ENCODE results near the gene EHBP1. TPM values are rescaled to one million over a fixed set of nuclear protein-coding genes. Genes with fewer than 3 reads are reported as not detected.

The EHBP1 gene
- total RNA-seq, 3 donors from 2014 or later (not counting 1 experiment from before 2014, with no cell fraction given) = 22.4 to 33.4 (median 28.3) TPM

- no peaks in the 10 kb centered on the region for H3K36me3 Mint-ChIP-seq
- no peaks in the 10 kb centered on the region for H3K9me3 Mint-ChIP-seq
- Histone ChIP-seq H3K27me3 (ENCODE audit: control insufficient read depth, insufficient read depth, low read length) (no peaks in the 10 kb centered on the region), H3K27ac (ENCODE audit: low read length) (no peak overlapping the region), H3K36me3 (ENCODE audit: control insufficient read depth, insufficient read depth, low read length) (no peaks in the 10 kb centered on the region), H3K4me1 (ENCODE audit: control insufficient read depth, insufficient read depth, low read length) (no peaks in the 10 kb centered on the region), H3K9me3 (ENCODE audit: control insufficient read depth, insufficient read depth, low read length) (no peaks in the 10 kb centered on the region), H3K4me3 (ENCODE audit: low read length) (no peak overlapping the region)
- ATAC-seq = no peak
- intact Hi-C loops (cut with micrococcal nuclease) = no loop called here
- 48% methylated on average over 1 of the region's 2 CpGs for WGBS (ENCODE audit: insufficient coverage)
- no peak overlapping the region for H3K4me3 Mint-ChIP-seq
- no peak overlapping the region for H3K27ac Mint-ChIP-seq
- DNase-seq = no peak
- peaks cover 0 to 5% of the 10 kb centered on the region in 2 donors for H3K4me1 Mint-ChIP-seq
- TF ChIP-seq CTCF (IDR thresholded peaks at IDR 0.05) = no peak
- H3K27me3 Mint-ChIP-seq (ENCODE audit: low read depth in 2 of 2) = peaks cover 6% of the 10 kb centered on the region in 2 donors
Observed at GRCh38 chr2:62660087-62660486, 45.4 kb upstream of the EHBP1 start.

- Mint-ChIP-seq H3K27me3 (ENCODE audit: low read depth in 2 of 2) (peaks cover 6 to 9% of the 10 kb centered on the region in 2 donors), H3K4me1 (peaks cover 0 to 5% of the 10 kb centered on the region in 2 donors), H3K36me3 (no peaks in the 10 kb centered on the region), H3K4me3 (no peak overlapping the region), H3K27ac (no peak overlapping the region), H3K9me3 (no peaks in the 10 kb centered on the region)
- Histone ChIP-seq H3K36me3 (ENCODE audit: control insufficient read depth, insufficient read depth, low read length) (no peaks in the 10 kb centered on the region), H3K4me3 (ENCODE audit: low read length) (no peak overlapping the region), H3K4me1 (ENCODE audit: control insufficient read depth, insufficient read depth, low read length) (no peaks in the 10 kb centered on the region), H3K27ac (ENCODE audit: low read length) (no peak overlapping the region), H3K9me3 (ENCODE audit: control insufficient read depth, insufficient read depth, low read length) (no peaks in the 10 kb centered on the region), H3K27me3 (ENCODE audit: control insufficient read depth, insufficient read depth, low read length) (no peaks in the 10 kb centered on the region)
- no peak for TF ChIP-seq CTCF (IDR thresholded peaks at IDR 0.05)
- no peak for DNase-seq
- no peak for ATAC-seq
- intact Hi-C loops (cut with micrococcal nuclease) = no loop called here
- 65% methylated on average over 2 of the region's 2 CpGs for WGBS (ENCODE audit: insufficient coverage)
Observed at GRCh38 chr2:62660582-62661262, 44.8 kb upstream of the EHBP1 start.

GRCh38 chr2:62661263-62661635, 44.3 kb upstream of the EHBP1 start:
- Histone ChIP-seq H3K4me1 (ENCODE audit: control insufficient read depth, insufficient read depth, low read length) (no peaks in the 10 kb centered on the region), H3K9me3 (ENCODE audit: control insufficient read depth, insufficient read depth, low read length) (no peaks in the 10 kb centered on the region), H3K27me3 (ENCODE audit: control insufficient read depth, insufficient read depth, low read length) (no peaks in the 10 kb centered on the region), H3K36me3 (ENCODE audit: control insufficient read depth, insufficient read depth, low read length) (no peaks in the 10 kb centered on the region), H3K4me3 (ENCODE audit: low read length) (no peak overlapping the region), H3K27ac (ENCODE audit: low read length) (no peak overlapping the region)
- peaks cover 6 to 11% of the 10 kb centered on the region in 2 donors for H3K27me3 Mint-ChIP-seq (ENCODE audit: low read depth in 2 of 2)
- WGBS (ENCODE audit: insufficient coverage) = 95% methylated on average over 3 of the region's 3 CpGs
- no peak for ATAC-seq
- TF ChIP-seq CTCF (IDR thresholded peaks at IDR 0.05) = no peak
- peaks cover 0 to 5% of the 10 kb centered on the region in 2 donors for H3K4me1 Mint-ChIP-seq
- intact Hi-C loops (cut with micrococcal nuclease) = no loop called here
- no peaks in the 10 kb centered on the region for H3K9me3 Mint-ChIP-seq
- H3K36me3 Mint-ChIP-seq = no peaks in the 10 kb centered on the region
- DNase-seq = no peak
- no peak overlapping the region for H3K27ac Mint-ChIP-seq
- no peak overlapping the region for H3K4me3 Mint-ChIP-seq

- no peak overlapping the region for H3K4me3 ChIP-seq (ENCODE audit: low read length)
- no peaks in the 10 kb centered on the region for H3K36me3 ChIP-seq (ENCODE audit: control insufficient read depth, insufficient read depth, low read length)
- Mint-ChIP-seq H3K36me3 (no peaks in the 10 kb centered on the region), H3K27me3 (ENCODE audit: low read depth in 2 of 2) (peaks cover 6 to 11% of the 10 kb centered on the region in 2 donors), H3K4me3 (no peak overlapping the region), H3K4me1 (peaks cover 0 to 5% of the 10 kb centered on the region in 2 donors), H3K9me3 (no peaks in the 10 kb centered on the region), H3K27ac (no peak overlapping the region)
- H3K27me3 ChIP-seq (ENCODE audit: control insufficient read depth, insufficient read depth, low read length) = no peaks in the 10 kb centered on the region
- no CpG with 5 or more reads among the region's 2 CpGs for WGBS (ENCODE audit: insufficient coverage)
- no peak for DNase-seq
- TF ChIP-seq CTCF (IDR thresholded peaks at IDR 0.05) = no peak
- H3K9me3 ChIP-seq (ENCODE audit: control insufficient read depth, insufficient read depth, low read length) = no peaks in the 10 kb centered on the region
- no peak for ATAC-seq
- intact Hi-C loops (cut with micrococcal nuclease) = no loop called here
- H3K27ac ChIP-seq (ENCODE audit: low read length) = no peak overlapping the region
- no peaks in the 10 kb centered on the region for H3K4me1 ChIP-seq (ENCODE audit: control insufficient read depth, insufficient read depth, low read length)
Observed at GRCh38 chr2:62662131-62662530, 43.4 kb upstream of the EHBP1 start.
